H1 (cell line): ENCODE measurements around the gene ARID4B. TPM values are rescaled to one million over a fixed set of nuclear protein-coding genes. Genes with fewer than 3 reads are reported as not detected.

Experiments used
- CEBPB ChIP-seq: IDR thresholded peaks from 2 replicates; pipeline ENCODE4 v1.6.1; 2012; ENCODE audit warnings: low read depth, low read length
- CHD7 ChIP-seq: fragments of 300-600 bp; sonication (generic); IDR thresholded peaks from 2 replicates; pipeline ENCODE4 v1.7.1; 2012; ENCODE audit warnings: low read length, moderate library complexity, mild to moderate bottlenecking, inconsistent platforms; ENCODE audit not compliant: insufficient replicate concordance
- KDM5A ChIP-seq: fragments of 200-600 bp; IDR thresholded peaks from 2 replicates; pipeline ENCODE4 v1.7.1; 2012; ENCODE audit warnings: mild to moderate bottlenecking, low read length, inconsistent platforms, mixed read lengths
- POLR2A ChIP-seq, 2 experiments: IDR thresholded peaks; 1 replicate in 1 of 2; 2 replicates in 1 of 2; pipeline ENCODE4 v1.6.1; 2011; ENCODE audit warnings: low read depth in 2 of 2, low read length in 2 of 2, mild to moderate bottlenecking in 2 of 2; ENCODE audit errors: control extremely low read depth in 1 of 2
- polyA plus RNA-seq, 7 experiments: library from polyadenylated mRNA; depleted of rRNA in 3 of 7; stranded (reverse) in 5 of 7; unstranded in 2 of 7; fragments of >200 nt in 5 of 7; fragments of 200-250 nt in 2 of 7; gene quantifications; 1 replicate in 5 of 7; 2 replicates in 1 of 7; 4 replicates in 1 of 7; pipeline versions ENCODE4 v1.2.1 to v1.2.3, GENCODE V29; 2011 to 2013; ENCODE audit warnings: missing spikeins in 2 of 7, mixed read lengths in 2 of 7
- total RNA-seq: library from RNA; stranded (reverse); fragmentation: NEBNext Ultra II Directional; extraction: Animal tissue kit (Norgen Biotek cat#: 25700); gene quantifications from 2 replicates; pipeline ENCODE4 v1.2.1, GENCODE V29; 2021
- TF ChIP-seq, protein P1 (sequence below): IDR thresholded peaks from 2 replicates; pipeline ENCODE4 v1.6.1; 2012; ENCODE audit warnings: inconsistent platforms

ARID4B gene
- total and polyA plus RNA-seq, 2 of the 8 experiments (the other 6 are each of a cell fraction or from before 2014, with no cell fraction given): 5.1 to 28.8 TPM

DNA sequence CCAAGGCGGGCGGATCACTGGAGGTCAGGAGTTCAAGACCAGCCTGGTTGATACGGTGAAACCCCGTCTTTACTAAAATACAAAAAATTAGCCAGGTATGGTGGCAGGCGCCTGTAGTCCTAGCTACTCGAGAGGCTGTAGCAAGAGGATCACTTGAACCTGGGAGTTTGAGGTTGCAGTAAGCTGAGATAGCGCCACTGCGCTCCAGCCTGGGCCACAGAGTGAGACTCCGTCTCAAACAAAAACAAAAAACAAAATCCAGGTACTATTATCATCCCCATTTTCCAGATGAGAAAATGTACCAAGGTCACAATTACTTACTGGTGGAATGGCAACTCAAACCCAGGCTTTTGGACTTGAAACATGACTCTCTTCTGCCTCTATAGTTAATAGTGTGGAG lies 203.9 kb downstream of the ARID4B start (continued):
- TF ChIP-seq CHD7 (no peak), POLR2A (IDR thresholded peaks at IDR 0.05; ENCODE audit: control extremely low read depth in 1 of 2, low read depth in 2 of 2, low read length in 2 of 2) (peak in 1 of 2 experiments; percentile 20; a peak in 1 of 3 replicates), CEBPB (no peak), KDM5A (no peak)
- TF ChIP-seq, protein P1, sequence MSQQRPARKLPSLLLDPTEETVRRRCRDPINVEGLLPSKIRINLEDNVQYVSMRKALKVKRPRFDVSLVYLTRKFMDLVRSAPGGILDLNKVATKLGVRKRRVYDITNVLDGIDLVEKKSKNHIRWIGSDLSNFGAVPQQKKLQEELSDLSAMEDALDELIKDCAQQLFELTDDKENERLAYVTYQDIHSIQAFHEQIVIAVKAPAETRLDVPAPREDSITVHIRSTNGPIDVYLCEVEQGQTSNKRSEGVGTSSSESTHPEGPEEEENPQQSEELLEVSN: no peak
